Breast epithelium (tissue), 4 donors: ENCODE data around the gene DNAI1. TPM values are rescaled to one million over a fixed set of nuclear protein-coding genes. Genes with fewer than 3 reads are reported as not detected.
A peak's percentile ranks its signal among the peaks of the same experiment; 100 is the strongest.

Source experiments
- DNase-seq, 2 donors: peaks; one replicate each; pipeline ENCODE4 v3.0.0-alpha.2; 2019; ENCODE audit warnings: low spot score in 2 of 2
- H3K27ac ChIP-seq, 2 donors: fragments of 200-600 bp; sonication (generic) in 1 of 2; one replicate each; pipeline ENCODE4 v1.5.1; 2016 to 2019; ENCODE audit warnings: mild to moderate bottlenecking in 1 of 2
- H3K27me3 ChIP-seq, 2 donors: fragments of 200-600 bp; sonication (generic) in 1 of 2; one replicate each; pipeline versions ENCODE4 v1.5.1 to v1.6.0; 2017 to 2019; ENCODE audit warnings: control low read depth in 1 of 2, mild to moderate bottlenecking in 1 of 2
- H3K36me3 ChIP-seq: fragments of 200-600 bp; one replicate; pipeline ENCODE4 v1.5.1; 2019
- H3K4me1 ChIP-seq, 2 donors: fragments of 200-600 bp; sonication (generic); one replicate each; pipeline ENCODE4 v1.5.1; 2016 to 2019; ENCODE audit warnings: control low read depth in 1 of 2
- H3K4me3 ChIP-seq, 3 donors: fragments of 200-600 bp; sonication (generic); 1 replicate in 2 of 3; 2 replicates in 1 of 3; pipeline ENCODE4 v1.5.1; 2016 to 2019; ENCODE audit warnings: mild to moderate bottlenecking in 3 of 3, moderate library complexity in 2 of 3
- H3K9me3 ChIP-seq, 2 donors: fragments of 200-600 bp; sonication (generic) in 1 of 2; one replicate each; pipeline ENCODE4 v1.5.1; 2016 to 2019; ENCODE audit warnings: control low read depth in 1 of 2
- POLR2A ChIP-seq: fragments of 450-650 bp; IDR thresholded peaks from one replicate; pipeline ENCODE4 v1.6.1; 2016; ENCODE audit warnings: antibody characterized with exemption, mild to moderate bottlenecking, moderate library complexity
- POLR2AphosphoS5 ChIP-seq, 3 donors: sonication (generic); formaldehyde crosslinking; IDR thresholded peaks; one replicate each; pipeline ENCODE4 v1.6.1; 2017; ENCODE audit warnings: antibody characterized with exemption in 3 of 3
- intact Hi-C: fragments of 100-400 bp; cut with DNase I; formaldehyde crosslinking; loops from one replicate; pipeline ENCODE4 v1.15.1; 2023; ENCODE audit warnings: low total_unique reads
- total RNA-seq, 3 donors: library from RNA; depleted of rRNA; stranded (reverse); fragments of >200 nt; gene quantifications; one replicate each; pipeline ENCODE4 v1.1.0, GENCODE V29; 2016
- TF ChIP-seq, protein P1 (sequence below), 3 donors: fragments of 450-650 bp; IDR thresholded peaks; one replicate each; pipeline ENCODE4 v1.5.1; 2016 to 2017; ENCODE audit warnings: antibody characterized with exemption in 3 of 3, mild to moderate bottlenecking in 3 of 3, moderate library complexity in 3 of 3

The DNAI1 gene
- total RNA-seq, 3 donors from 2014 or later: 1.6 to 3.2 TPM; not detected in 1

DNA sequence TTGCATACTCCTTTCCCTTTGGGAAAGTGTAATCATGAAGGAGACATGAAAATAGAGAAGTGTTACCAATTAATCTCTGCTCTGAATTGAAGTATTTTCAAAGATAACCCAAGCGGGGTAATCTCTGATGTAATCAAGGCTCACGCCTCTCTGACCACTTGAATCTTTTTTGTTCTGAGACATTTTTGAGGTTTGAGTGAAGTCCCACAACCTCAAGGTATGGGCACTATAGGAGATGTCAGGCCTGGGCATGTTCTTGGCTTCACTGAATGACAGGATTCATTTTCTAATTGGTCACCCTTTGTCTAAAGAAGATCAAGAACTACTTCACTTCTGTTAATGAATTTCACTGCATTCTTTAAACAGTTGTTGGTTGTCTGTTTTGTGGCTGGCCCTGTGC lies 40.5 kb downstream of the DNAI1 start:
- H3K4me1 ChIP-seq: peaks cover 4 to 13% of the 10 kb centered on the region in 2 donors
- H3K27ac ChIP-seq: no peak overlapping the region
- no peak for DNase-seq
- TF ChIP-seq, protein P1, sequence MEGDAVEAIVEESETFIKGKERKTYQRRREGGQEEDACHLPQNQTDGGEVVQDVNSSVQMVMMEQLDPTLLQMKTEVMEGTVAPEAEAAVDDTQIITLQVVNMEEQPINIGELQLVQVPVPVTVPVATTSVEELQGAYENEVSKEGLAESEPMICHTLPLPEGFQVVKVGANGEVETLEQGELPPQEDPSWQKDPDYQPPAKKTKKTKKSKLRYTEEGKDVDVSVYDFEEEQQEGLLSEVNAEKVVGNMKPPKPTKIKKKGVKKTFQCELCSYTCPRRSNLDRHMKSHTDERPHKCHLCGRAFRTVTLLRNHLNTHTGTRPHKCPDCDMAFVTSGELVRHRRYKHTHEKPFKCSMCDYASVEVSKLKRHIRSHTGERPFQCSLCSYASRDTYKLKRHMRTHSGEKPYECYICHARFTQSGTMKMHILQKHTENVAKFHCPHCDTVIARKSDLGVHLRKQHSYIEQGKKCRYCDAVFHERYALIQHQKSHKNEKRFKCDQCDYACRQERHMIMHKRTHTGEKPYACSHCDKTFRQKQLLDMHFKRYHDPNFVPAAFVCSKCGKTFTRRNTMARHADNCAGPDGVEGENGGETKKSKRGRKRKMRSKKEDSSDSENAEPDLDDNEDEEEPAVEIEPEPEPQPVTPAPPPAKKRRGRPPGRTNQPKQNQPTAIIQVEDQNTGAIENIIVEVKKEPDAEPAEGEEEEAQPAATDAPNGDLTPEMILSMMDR (IDR thresholded peaks at IDR 0.05): no peak
- TF ChIP-seq POLR2AphosphoS5 (IDR thresholded peaks at IDR 0.05) (no peak), POLR2A (no peak)
- intact Hi-C loops: no loop called here
- H3K4me3 ChIP-seq: no peak overlapping the region
- H3K9me3 ChIP-seq: no peaks in the 10 kb centered on the region
- H3K27me3 ChIP-seq: no peaks in the 10 kb centered on the region
- H3K36me3 ChIP-seq: no peaks in the 10 kb centered on the region

DNA sequence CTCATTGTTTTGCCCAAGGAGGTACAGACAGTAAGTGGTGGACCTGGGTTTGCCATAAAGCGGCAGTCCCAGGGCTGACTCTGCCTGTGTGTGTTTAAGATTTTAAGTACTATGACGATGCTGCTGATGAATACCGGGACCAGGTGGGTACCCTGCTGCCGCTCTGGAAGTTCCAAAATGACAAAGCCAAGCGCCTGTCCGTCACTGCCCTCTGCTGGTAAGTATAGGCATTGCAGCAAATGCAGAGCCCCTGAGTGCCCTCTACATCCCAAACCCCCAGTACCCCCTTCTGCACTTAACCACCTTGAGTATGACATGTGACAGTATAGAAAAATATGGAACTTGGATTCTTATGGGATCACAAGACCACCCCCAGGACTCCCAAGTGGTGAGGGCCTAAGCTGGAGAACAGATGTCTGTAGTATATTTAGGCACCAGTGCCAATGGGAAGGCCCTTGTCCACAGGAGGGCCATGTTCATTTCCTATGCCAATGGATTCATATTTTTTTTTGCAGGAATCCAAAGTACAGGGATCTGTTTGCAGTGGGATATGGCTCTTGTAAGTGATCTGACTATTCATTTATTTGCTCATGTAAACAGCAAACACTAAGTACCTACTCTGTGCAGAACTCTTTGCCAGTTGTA lies 42.1 kb downstream of the DNAI1 start:
- Histone ChIP-seq H3K27me3 (no peaks in the 10 kb centered on the region), H3K36me3 (no peaks in the 10 kb centered on the region), H3K27ac (no peak overlapping the region), H3K4me1 (peaks cover 4 to 13% of the 10 kb centered on the region in 2 donors), H3K4me3 (no peak overlapping the region), H3K9me3 (no peaks in the 10 kb centered on the region)
- DNase-seq: peak in 1 of 2 donors; percentile 23
- intact Hi-C loops: loop anchor here (5.0 kb wide), 1 partner anchor 693 kb away; no protein-coding TSS in a partner anchor
- TF ChIP-seq, protein P1 (IDR thresholded peaks at IDR 0.05): peak; percentile 85 to 92 (median 87)
- TF ChIP-seq POLR2AphosphoS5 (IDR thresholded peaks at IDR 0.05) (no peak), POLR2A (no peak)

DNA sequence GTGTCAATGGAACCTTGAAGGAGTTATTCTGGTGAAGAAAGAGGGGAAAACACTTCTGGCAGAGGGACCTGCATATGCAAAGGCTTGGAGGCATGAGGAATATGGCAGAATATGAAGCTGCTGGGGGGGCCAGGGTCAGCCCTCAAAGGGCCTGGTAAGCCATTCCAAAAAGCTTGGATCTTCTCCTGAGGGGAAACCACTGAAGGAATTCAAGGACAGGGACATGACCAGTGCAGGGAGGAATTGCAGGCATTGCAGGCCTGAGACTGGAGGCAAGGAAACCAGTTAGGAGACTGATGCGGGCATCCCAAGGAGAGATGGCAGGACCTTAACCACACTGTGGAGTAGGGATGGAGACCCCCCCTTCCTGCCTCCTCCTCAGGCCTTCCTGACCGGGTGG lies 42.8 kb downstream of the DNAI1 start:
- TF ChIP-seq POLR2A: no peak
- TF ChIP-seq POLR2AphosphoS5 (IDR thresholded peaks at IDR 0.05): no peak
- TF ChIP-seq, protein P1 (IDR thresholded peaks at IDR 0.05): no peak
- Histone ChIP-seq H3K27me3 (no peaks in the 10 kb centered on the region), H3K27ac (no peak overlapping the region), H3K4me1 (peaks cover 4 to 13% of the 10 kb centered on the region in 2 donors), H3K4me3 (no peak overlapping the region), H3K9me3 (no peaks in the 10 kb centered on the region), H3K36me3 (no peaks in the 10 kb centered on the region)
- intact Hi-C loops: loop anchor here (5.0 kb wide), 1 partner anchor 694 kb away; no protein-coding TSS in a partner anchor
- no peak for DNase-seq

DNA sequence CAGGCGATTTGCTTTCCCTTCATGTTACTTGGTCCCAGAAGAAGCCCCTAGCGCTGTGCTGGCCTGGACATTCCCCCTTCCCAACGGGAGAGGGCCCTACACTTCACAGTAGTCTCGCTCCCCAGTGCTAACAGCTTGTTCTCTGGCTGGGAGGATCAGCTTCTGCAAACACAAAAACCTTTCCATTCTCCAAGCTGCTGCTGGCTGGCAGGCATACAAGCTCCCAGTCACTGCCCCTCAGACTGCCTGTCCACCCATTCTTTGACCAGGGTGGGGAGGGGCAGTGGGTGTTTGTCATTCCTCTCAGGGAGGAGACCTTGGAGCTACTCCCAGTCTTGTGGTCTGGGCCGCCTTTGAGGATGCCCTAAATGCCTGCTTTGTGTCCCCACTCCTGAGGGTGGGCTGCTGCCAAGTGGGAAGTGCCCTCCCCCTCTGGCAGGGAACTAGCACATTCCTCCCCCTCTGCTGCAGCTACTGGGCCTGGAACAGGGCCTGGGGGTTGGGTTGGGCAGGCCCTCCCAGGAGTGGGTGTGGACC lies 43.4 kb downstream of the DNAI1 start:
- no peaks in the 10 kb centered on the region for H3K27me3 ChIP-seq
- TF ChIP-seq POLR2A: no peak
- TF ChIP-seq, protein P1 (IDR thresholded peaks at IDR 0.05): no peak
- TF ChIP-seq POLR2AphosphoS5 (IDR thresholded peaks at IDR 0.05): peak in 1 of 3 donors; percentile 38
- peak overlapping the region; percentile 48 to 68 for H3K27ac ChIP-seq
- H3K4me3 ChIP-seq: peak overlapping the region in 1 of 3 donors; percentile 35
- DNase-seq: peak; percentile 68 to 86
- no peaks in the 10 kb centered on the region for H3K36me3 ChIP-seq
- H3K9me3 ChIP-seq: no peaks in the 10 kb centered on the region
- H3K4me1 ChIP-seq: peaks cover 4 to 13% of the 10 kb centered on the region in 2 donors
- intact Hi-C loops: loop anchor here (5.0 kb wide), 1 partner anchor 695 kb away; no protein-coding TSS in a partner anchor

DNA sequence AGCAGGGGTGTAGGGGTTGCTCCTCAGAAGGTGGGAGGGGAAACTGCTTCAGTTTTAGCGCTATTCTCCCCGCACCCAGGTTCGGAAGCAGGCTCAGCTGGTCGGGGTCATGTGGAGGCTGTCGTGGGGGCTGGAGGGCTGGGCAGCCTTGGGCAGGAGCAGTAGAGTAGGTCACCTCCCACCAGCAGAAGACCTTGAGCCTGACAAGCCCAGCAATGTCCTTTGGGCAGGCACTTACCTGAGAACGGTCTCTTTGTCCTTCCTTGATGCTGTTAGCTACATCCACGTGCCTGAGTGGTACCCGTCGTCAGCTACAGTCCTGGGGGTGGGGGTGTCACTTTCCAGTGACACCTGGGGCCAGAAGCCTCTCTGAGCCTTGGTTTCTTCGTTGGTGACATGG lies 43.9 kb downstream of the DNAI1 start:
- Histone ChIP-seq H3K27ac (peak overlapping the region; percentile 48 to 68), H3K9me3 (no peaks in the 10 kb centered on the region), H3K4me1 (peaks cover 4 to 13% of the 10 kb centered on the region in 2 donors), H3K36me3 (no peaks in the 10 kb centered on the region), H3K27me3 (no peaks in the 10 kb centered on the region), H3K4me3 (peak overlapping the region in 1 of 3 donors; percentile 35)
- DNase-seq: no peak
- TF ChIP-seq POLR2A (no peak), POLR2AphosphoS5 (IDR thresholded peaks at IDR 0.05) (no peak)
- TF ChIP-seq, protein P1 (IDR thresholded peaks at IDR 0.05): no peak
- intact Hi-C loops: loop anchor here (5.0 kb wide), 1 partner anchor 695 kb away; no protein-coding TSS in a partner anchor
